ENCODE results near the gene OR2B6. TPM values are rescaled to one million over a fixed set of nuclear protein-coding genes. Genes with fewer than 3 reads are reported as not detected.
"Not testable (repeated sequence)": the region's sequence is repeated elsewhere in the genome, so short reads cannot be mapped to it uniquely, and the experiment has no call there.

Gene OR2B6
- total and polyA plus RNA-seq, 8 donors = not detected

GRCh38 chr6:27931209-27931608, 25.8 kb upstream of the OR2B6 start:
- FAIRE-seq = no peak
- Histone ChIP-seq H3K4me1 (no peaks in the 10 kb centered on the region), H3K4me3 (no peak overlapping the region), H3K27ac (no peak overlapping the region), H3K27me3 (no peaks in the 10 kb centered on the region), H3K9me3 (no peaks in the 10 kb centered on the region), H3K36me3 (no peaks in the 10 kb centered on the region)
- intact Hi-C loops (cut with DNase I) = no loop called here
- ATAC-seq = no peak
- no peak for TF ChIP-seq CTCF (IDR thresholded peaks at IDR 0.05)
- WGBS, 2 donors = 64 to 78% methylated on average over 2 of the region's 2 CpGs
- DNase-seq = no peak

- no peak overlapping the region for H3K4me3 ChIP-seq
- no peak for TF ChIP-seq CTCF (IDR thresholded peaks at IDR 0.05)
- H3K27me3 ChIP-seq = peaks cover 0 to 13% (median 0%) of the 10 kb centered on the region in 4 donors
- 39 to 44% methylated on average over 1 of the region's 1 CpG for WGBS, 2 donors
- ATAC-seq (no peak), DNase-seq (no peak), FAIRE-seq (no peak)
- H3K36me3 ChIP-seq = no peaks in the 10 kb centered on the region
- intact Hi-C loops (cut with DNase I) = no loop called here
- no peaks in the 10 kb centered on the region for H3K4me1 ChIP-seq
- no peaks in the 10 kb centered on the region for H3K9me3 ChIP-seq
- no peak overlapping the region for H3K27ac ChIP-seq
Measured at GRCh38 chr6:27940766-27941165, 16.3 kb upstream of the OR2B6 start.

GRCh38 chr6:27943072-27943471, 14.0 kb upstream of the OR2B6 start:
- H3K27me3 ChIP-seq = not testable (repeated sequence)
- WGBS, 2 donors = 10 to 11% methylated on average over 6 of the region's 6 CpGs

GRCh38 chr6:27948237-27948636, 8.8 kb upstream of the OR2B6 start:
- 21 to 29% methylated on average over 1 of the region's 1 CpG for WGBS, 2 donors
- peaks cover 0 to 2% (median 0%) of the 10 kb centered on the region in 4 donors for H3K9me3 ChIP-seq
- ATAC-seq (no peak), FAIRE-seq (no peak), DNase-seq (no peak)
- intact Hi-C loops (cut with DNase I) = no loop called here
- peaks cover 0 to 10% (median 0%) of the 10 kb centered on the region in 4 donors for H3K27me3 ChIP-seq
- no peak overlapping the region for H3K27ac ChIP-seq
- no peaks in the 10 kb centered on the region for H3K4me1 ChIP-seq
- H3K4me3 ChIP-seq = no peak overlapping the region
- TF ChIP-seq CTCF (IDR thresholded peaks at IDR 0.05) = no peak
- no peaks in the 10 kb centered on the region for H3K36me3 ChIP-seq

More at GRCh38 chr6:27943072-27943471, 14.0 kb upstream of the OR2B6 start:
- FAIRE-seq; H3K27ac ChIP-seq; H3K4me1 ChIP-seq; DNase-seq; ATAC-seq; intact Hi-C loops (cut with DNase I); H3K9me3 ChIP-seq; H3K36me3 ChIP-seq; H3K4me3 ChIP-seq: not testable (repeated sequence)

- no peaks in the 10 kb centered on the region for H3K4me1 ChIP-seq
- H3K9me3 ChIP-seq = peaks cover 0 to 2% (median 0%) of the 10 kb centered on the region in 4 donors
- intact Hi-C loops (cut with DNase I) = loop anchor here in 1 of 3 donors (5.0 kb wide), 1 partner anchor 61 kb away; no protein-coding TSS in a partner anchor
- ATAC-seq (no peak), FAIRE-seq (no peak), DNase-seq (no peak)
- no peaks in the 10 kb centered on the region for H3K36me3 ChIP-seq
- H3K27ac ChIP-seq = no peak overlapping the region
- H3K4me3 ChIP-seq = no peak overlapping the region
- H3K27me3 ChIP-seq = peaks cover 0 to 18% (median 6%) of the 10 kb centered on the region in 4 donors
- TF ChIP-seq CTCF (IDR thresholded peaks at IDR 0.05) = no peak
- 22 to 27% methylated on average over 1 of the region's 1 CpG for WGBS, 2 donors
Measured at GRCh38 chr6:27951040-27951439, 6.0 kb upstream of the OR2B6 start.
